Measurements from ENCODE around the gene MAGEA11.

DNA sequence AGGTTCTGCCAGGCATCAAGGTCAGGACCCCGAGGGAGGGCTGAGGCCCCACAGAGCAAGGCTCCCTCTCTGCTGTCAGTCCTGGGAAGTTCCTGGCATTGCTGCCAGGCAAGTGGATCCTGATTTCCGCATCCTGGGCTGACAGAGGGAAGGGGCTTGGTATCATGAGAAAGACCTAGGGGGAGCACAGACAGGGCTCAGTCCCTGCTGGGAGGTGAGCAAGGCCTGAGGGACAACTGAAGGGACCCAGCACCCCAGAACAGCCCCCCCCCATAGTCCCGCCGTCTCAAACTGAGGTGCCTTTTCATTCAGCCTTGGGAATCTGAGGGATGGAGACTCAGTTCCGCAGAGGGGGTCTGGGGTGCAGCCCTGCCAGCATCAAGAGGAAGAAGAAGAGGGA, 971 bp downstream of the MAGEA11 start:
- TF ChIP-seq SPI1 (IDR thresholded peaks at IDR 0.05; ENCODE audit: low read depth, low read length) (no peak), POLR2A (IDR thresholded peaks at IDR 0.05; ENCODE audit: low read depth, low read length) (no peak)
